NAMALWA (cell line): Measurements from ENCODE around the gene NBAS.

Source experiments
- DNase-seq: peaks from one replicate; pipeline ENCODE4 v3.0.0-alpha.2; 2015; ENCODE audit warnings: low spot score

Gene NBAS

GRCh38 chr2:15166878-15167277, 394.3 kb downstream of the NBAS start:
- DNase-seq, result no peak

- DNase-seq, result no peak
Measured at GRCh38 chr2:15163326-15163725, 397.8 kb downstream of the NBAS start.

- DNase-seq, result no peak
Measured at GRCh38 chr2:15162620-15163019, 398.5 kb downstream of the NBAS start.

DNA sequence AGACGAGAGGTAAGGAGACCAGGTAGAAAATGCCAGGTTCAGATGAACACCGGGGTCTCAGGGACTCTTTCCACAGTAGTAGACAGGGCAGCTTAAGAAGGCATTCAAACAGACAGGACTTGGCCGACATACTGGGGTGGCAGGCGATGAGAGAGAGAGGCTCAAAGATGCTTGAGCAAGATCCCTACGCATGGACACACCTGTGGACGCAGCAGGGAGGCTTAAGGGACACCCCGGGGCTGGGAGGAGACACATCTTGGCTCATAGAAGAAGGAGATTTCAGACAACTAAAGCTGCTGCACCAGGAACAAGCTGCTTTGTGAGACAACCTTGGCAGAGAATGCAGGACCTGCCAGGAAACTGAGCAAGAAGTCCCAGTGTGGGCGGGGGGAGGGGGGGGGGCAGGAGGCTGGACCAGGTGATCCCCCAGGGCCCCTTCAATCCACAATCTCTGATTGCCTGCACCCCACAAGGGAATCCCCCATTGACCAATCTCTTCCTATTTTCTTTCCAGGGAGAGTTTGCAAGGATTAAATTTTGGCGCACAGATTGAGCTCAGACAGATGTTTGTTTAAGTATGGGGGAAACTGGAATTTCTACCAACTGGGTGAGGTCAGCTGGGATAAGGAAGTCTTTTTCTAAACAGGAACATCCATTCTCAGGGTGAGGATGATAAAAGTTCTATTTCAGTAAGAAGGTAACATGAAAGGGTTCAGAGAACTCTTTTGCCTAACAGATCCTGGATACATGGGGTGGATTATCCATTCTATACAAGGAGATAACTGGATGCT, 400.7 kb downstream of the NBAS start:
- no peak for DNase-seq

DNA sequence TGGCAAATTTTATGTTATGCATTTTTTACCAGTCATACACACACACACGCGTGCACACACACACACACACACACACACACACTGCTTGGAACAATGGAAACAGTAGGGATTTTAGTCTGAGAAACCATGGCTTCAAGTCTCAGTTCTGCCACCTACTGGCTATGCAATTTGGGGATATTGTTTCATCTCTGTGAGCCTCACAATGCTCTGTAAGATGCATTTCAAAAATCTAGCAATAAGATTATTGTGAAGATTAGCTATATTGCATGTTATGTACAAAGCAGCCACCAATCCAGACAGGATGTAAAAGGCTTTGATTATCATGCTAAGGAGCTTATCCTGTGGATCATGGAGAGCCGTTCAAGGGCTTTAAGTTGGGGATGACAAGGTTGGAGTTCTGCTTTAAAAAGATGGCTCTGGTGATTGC, 401.4 kb downstream of the NBAS start:
- DNase-seq, result peak; percentile 57

- no peak for DNase-seq
Measured at GRCh38 chr2:15159206-15159605, 401.9 kb downstream of the NBAS start.

- no peak for DNase-seq
Measured at GRCh38 chr2:15158532-15158931, 402.6 kb downstream of the NBAS start.

- DNase-seq, result no peak
Measured at GRCh38 chr2:15158100-15158499, 403.0 kb downstream of the NBAS start.

DNA sequence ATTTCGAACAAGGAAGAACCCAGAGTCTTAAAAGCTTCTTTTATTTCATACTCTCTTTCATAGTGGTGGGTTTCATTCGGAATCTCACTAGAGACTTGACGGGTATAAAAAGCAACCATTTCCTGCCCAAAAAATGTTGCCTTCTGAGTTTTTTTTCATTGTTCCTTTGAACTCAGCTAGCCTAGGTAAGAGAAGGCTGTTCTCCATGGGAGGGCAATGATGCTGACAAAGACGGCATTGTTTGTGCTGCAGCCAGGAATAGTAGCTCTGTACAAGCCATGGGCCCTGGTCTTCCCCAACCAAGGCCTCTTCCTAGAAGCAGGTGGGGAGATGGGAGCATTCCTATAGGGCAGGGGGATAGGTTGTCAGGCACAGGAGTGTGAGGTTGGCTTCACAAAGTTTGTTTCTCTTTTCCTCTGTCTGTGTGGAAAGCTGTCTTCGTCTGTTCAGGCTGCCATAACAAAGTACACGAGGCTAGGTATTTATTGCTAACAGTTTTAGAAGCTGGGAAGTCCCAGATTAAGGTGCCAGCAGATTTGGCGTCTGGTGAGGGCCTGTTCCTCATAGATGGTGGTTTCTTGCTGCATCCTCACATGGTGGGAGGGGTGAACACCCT, 405.1 kb downstream of the NBAS start:
- no peak for DNase-seq

DNA sequence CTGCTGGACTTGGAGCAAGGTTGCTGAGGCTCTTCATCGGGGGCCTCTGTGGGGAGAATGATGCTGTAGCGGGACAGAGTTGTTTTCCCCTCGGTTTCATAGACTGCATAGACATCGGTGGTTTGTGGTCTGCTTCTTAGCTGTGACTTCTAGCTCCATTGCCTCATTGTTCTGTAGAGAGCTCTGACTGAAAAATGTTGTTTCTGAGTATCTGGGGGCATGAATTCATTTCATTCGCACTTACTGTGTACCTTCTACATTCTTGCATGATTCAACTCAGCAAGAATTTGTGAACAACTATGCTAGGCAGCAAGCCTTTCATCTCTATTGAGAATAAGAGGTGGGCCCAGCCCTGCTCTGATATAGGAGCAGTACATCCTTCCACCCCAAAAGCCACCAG, 406.8 kb downstream of the NBAS start:
- DNase-seq, result no peak

- DNase-seq, result no peak
Measured at GRCh38 chr2:15152382-15152781, 408.8 kb downstream of the NBAS start.

DNA sequence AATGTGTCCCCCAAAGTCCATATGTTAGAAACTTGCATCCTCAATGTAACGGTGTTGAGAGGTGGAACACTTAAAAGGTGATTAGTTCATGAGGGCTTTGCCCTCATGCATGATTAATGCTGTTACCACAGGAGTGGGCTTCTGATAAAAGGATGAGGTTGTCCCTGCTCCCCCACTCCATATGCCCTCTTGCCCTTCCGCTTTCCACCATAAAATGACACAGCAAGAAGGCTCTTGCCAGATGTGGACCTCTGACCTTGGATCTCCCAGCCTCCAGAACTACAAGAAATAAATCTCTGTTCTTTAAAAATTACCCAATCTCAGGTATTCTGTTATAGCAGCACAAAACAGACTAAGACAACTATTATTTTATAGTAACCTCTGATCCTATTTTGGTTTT, 412.1 kb downstream of the NBAS start:
- DNase-seq, result no peak

GRCh38 chr2:15147591-15147990, 413.5 kb downstream of the NBAS start:
- no peak for DNase-seq

- DNase-seq, result no peak
Measured at GRCh38 chr2:15146960-15147359, 414.2 kb downstream of the NBAS start.

GRCh38 chr2:15145919-15146318, 415.2 kb downstream of the NBAS start:
- no peak for DNase-seq

DNA sequence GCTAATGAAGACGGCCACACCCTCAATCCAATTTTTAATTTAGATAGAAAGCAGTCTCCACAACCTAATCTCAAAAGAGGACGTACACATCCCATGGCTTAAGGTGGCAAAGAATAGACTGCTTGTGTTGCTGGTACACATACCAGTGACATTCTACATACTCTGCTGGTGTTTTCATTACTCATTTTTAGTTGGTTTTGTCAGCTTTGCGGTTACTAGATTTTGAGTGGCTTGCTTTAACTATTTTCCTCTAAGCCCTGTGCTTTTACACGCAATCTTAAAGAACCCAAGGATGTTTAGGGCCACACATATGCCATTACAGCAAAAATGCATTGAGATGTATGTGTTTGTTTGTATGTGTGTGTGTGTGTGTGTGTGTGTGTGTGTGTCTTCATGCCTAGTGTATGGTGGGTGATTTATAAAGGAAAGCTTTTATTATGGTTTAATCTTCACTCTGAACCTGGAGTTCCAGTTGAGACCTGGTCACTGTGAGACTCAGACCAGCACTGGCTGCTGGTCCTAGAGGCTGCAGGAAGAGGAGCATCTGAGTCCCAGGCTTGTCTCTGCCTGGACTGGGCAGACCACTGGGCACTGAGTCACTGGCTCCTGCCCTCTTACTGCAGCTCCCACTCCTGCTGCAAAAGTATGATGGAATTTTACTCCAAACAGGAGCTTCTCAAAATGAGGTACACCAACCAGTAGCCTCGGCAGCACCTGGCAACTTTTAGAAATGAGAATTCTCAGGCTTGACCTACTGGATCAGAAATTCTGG, 415.9 kb downstream of the NBAS start:
- DNase-seq, result no peak

GRCh38 chr2:15142069-15142689, 419.0 kb downstream of the NBAS start:
- DNase-seq, result peak; percentile 97

- peak; percentile 10 for DNase-seq
Measured at GRCh38 chr2:15141211-15141610, 419.9 kb downstream of the NBAS start.

DNA sequence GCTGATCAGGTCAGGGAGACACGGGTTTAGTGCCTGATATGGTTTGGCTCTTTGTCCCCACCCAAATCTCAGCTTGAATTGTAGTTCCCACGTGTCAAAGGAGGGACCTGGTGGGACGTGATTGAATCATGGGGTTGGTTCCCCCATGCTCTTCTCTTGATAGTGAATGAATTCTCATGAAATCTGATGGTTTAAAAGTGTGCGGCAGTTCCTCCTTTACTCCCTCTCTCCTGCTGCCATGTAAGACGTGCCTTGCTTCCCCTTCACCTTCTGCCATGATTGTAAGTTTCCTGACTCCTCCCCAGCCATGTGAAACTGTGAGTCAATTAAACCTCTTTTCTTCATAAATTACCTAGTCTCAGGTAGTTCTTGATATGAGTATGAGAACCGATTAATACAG, 424.5 kb downstream of the NBAS start:
- DNase-seq, result no peak

DNA sequence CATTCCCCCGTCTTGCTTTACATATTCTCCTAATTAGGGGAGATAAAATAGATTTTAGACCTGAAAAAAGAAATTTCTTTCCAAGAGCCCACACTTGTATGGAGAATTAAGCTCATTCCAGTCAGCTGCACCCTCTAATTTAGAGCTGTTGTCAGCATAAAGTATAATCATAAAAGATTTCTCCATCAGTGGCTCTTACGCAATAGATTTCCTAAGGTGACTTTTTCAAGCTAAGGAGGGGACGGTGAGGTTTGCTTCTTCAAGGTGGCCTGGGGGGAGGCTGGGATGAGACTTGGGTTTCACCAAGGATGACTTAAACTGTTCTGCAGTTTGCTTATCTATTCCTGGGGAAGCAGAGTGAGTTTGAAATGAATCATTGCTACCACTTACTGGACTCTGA, 426.2 kb downstream of the NBAS start:
- DNase-seq, result no peak

- DNase-seq, result no peak
Measured at GRCh38 chr2:15133461-15133860, 427.7 kb downstream of the NBAS start.

GRCh38 chr2:15128846-15129245, 432.3 kb downstream of the NBAS start:
- DNase-seq, result no peak

GRCh38 chr2:15127876-15128275, 433.3 kb downstream of the NBAS start:
- DNase-seq, result no peak
